Measurements from ENCODE around the gene ADSS2. TPM values are rescaled to one million over a fixed set of nuclear protein-coding genes. Genes with fewer than 3 reads are reported as not detected.

Gene ADSS2
- total RNA-seq, 4 donors from 2014 or later: 8.0 to 18.4 (median 9.9) TPM

DNA sequence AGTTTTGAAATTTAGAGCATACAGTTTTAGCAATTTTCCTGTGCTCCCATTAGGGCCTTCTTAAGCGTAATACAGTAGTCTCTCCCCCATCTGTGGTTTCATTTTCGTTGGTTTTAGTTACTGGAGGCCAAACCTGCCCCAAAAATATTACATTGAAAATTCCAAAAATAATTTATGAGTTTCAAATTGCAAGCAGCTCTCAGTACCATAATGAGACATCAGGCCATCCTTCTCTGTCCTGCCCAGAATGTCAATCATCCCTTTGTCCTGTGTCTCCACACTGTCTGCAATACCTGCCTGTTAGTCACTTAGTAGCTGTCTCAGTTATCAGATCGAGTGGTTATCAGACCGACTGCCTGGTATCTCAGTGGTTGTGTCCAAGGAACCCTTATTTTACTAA is 45.4 kb downstream of the ADSS2 start:
- H3K36me3 ChIP-seq: peaks cover 2 to 43% of the 10 kb centered on the region in 2 donors
- no peaks in the 10 kb centered on the region for H3K27me3 ChIP-seq
- no peak overlapping the region for H3K27ac ChIP-seq
- ATAC-seq (no peak), DNase-seq (no peak)
- intact Hi-C loops (cut with DNase I; ENCODE audit: low total_unique reads): no loop called here
- in situ Hi-C loops (cut with MboI; ENCODE audit: low sequenced_read_pairs in 4 of 4): no loop called here
- no peak overlapping the region for H3K4me3 ChIP-seq
- no peaks in the 10 kb centered on the region for H3K4me1 ChIP-seq
- TF ChIP-seq POLR2A (IDR thresholded peaks at IDR 0.05): no peak
- TF ChIP-seq, protein P1, sequence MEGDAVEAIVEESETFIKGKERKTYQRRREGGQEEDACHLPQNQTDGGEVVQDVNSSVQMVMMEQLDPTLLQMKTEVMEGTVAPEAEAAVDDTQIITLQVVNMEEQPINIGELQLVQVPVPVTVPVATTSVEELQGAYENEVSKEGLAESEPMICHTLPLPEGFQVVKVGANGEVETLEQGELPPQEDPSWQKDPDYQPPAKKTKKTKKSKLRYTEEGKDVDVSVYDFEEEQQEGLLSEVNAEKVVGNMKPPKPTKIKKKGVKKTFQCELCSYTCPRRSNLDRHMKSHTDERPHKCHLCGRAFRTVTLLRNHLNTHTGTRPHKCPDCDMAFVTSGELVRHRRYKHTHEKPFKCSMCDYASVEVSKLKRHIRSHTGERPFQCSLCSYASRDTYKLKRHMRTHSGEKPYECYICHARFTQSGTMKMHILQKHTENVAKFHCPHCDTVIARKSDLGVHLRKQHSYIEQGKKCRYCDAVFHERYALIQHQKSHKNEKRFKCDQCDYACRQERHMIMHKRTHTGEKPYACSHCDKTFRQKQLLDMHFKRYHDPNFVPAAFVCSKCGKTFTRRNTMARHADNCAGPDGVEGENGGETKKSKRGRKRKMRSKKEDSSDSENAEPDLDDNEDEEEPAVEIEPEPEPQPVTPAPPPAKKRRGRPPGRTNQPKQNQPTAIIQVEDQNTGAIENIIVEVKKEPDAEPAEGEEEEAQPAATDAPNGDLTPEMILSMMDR (IDR thresholded peaks at IDR 0.05 in 4 of 5, conservative IDR thresholded peaks at IDR 0.05 in 1 of 5): no peak
- H3K9me3 ChIP-seq: peaks cover 0 to 4% (median 3%) of the 10 kb centered on the region in 3 donors

DNA sequence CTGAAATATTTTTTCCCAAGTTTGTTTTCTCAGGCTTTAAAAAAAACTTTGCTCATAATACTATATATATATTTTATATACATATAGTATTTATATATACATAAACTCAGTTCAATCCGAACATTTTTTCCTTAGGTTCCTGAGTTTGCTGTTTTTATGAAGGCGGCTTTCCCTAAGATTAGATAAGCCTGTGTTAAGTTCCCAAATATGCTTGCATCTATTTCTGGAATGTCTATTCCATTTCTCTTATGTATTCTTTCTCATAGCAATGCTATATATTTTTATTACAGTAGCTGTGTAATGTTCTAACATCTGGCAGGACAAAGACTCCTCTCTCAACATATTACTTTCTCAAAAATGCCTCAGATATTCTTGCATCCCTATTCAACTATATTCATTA is 45.9 kb downstream of the ADSS2 start:
- DNase-seq (no peak), ATAC-seq (no peak)
- Histone ChIP-seq H3K4me3 (no peak overlapping the region), H3K27me3 (no peaks in the 10 kb centered on the region), H3K9me3 (peaks cover 0 to 8% (median 7%) of the 10 kb centered on the region in 3 donors), H3K4me1 (no peaks in the 10 kb centered on the region), H3K27ac (no peak overlapping the region), H3K36me3 (peaks cover 2 to 43% of the 10 kb centered on the region in 2 donors)
- intact Hi-C loops (cut with DNase I; ENCODE audit: low total_unique reads): no loop called here
- in situ Hi-C loops (cut with MboI; ENCODE audit: low sequenced_read_pairs in 4 of 4): no loop called here
- no peak for TF ChIP-seq POLR2A (IDR thresholded peaks at IDR 0.05)
- TF ChIP-seq, protein P1 (IDR thresholded peaks at IDR 0.05 in 4 of 5, conservative IDR thresholded peaks at IDR 0.05 in 1 of 5): no peak

DNA sequence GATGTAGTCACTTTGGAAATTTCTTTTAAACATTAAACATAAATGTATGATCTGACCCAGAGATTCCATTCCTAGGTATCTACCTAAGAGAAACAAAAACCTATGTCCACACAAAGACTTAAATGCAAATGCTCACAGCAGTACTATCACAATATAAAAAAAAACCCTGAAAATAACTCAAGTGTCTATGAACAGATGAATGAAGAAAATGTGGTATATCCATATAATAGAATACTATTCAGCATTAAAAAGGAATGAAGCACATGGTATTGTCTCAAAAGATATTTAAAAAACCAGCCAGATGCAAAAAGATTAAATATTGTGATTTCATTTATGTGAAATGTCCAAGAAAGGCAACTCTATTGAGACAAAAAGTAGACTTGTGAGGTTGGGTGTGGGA is 48.3 kb downstream of the ADSS2 start:
- H3K36me3 ChIP-seq: peaks cover 2 to 30% of the 10 kb centered on the region in 2 donors

DNA sequence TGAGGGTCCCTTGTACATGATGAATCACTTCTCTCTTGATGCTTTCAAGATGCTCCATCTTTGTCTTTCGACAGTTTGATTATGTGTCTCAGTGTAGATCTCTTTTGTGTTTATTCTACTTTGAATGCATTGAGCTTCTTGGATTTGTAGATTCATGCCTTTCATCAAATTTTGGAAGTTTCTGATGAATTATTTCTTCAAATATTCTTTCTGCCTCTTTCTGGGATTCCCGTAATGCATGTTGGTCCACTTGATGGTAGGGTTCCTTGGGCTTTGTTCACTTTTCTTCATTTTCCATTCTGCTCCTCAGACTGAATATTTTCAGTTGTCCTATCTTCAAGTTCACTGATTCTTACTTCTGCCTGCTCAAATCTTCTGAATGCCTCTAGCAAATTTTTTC is 50.7 kb downstream of the ADSS2 start:
- H3K27ac ChIP-seq: no peak overlapping the region
- ATAC-seq (no peak), DNase-seq (no peak)
- TF ChIP-seq, protein P1 (IDR thresholded peaks at IDR 0.05 in 4 of 5, conservative IDR thresholded peaks at IDR 0.05 in 1 of 5): no peak
- no peak for TF ChIP-seq POLR2A (IDR thresholded peaks at IDR 0.05)
- H3K9me3 ChIP-seq: peaks cover 0 to 9% (median 7%) of the 10 kb centered on the region in 3 donors
- no peaks in the 10 kb centered on the region for H3K27me3 ChIP-seq
- H3K4me3 ChIP-seq: no peak overlapping the region
- H3K4me1 ChIP-seq: no peaks in the 10 kb centered on the region
- intact Hi-C loops (cut with DNase I; ENCODE audit: low total_unique reads) (no loop called here), in situ Hi-C loops (cut with MboI; ENCODE audit: low sequenced_read_pairs in 4 of 4) (no loop called here)
- H3K36me3 ChIP-seq: peaks cover 0 to 30% of the 10 kb centered on the region in 2 donors

More for the DNA sequence above, 48.3 kb downstream of the ADSS2 start:
- in situ Hi-C loops (cut with MboI; ENCODE audit: low sequenced_read_pairs in 4 of 4): no loop called here
- H3K4me1 ChIP-seq: no peaks in the 10 kb centered on the region
- TF ChIP-seq, protein P1 (IDR thresholded peaks at IDR 0.05 in 4 of 5, conservative IDR thresholded peaks at IDR 0.05 in 1 of 5): no peak
- no peak for TF ChIP-seq POLR2A (IDR thresholded peaks at IDR 0.05)
- DNase-seq (no peak), ATAC-seq (no peak)
- H3K4me3 ChIP-seq: no peak overlapping the region
- no peak overlapping the region for H3K27ac ChIP-seq
- no peaks in the 10 kb centered on the region for H3K27me3 ChIP-seq
- intact Hi-C loops (cut with DNase I; ENCODE audit: low total_unique reads): no loop called here
- peaks cover 0 to 9% (median 7%) of the 10 kb centered on the region in 3 donors for H3K9me3 ChIP-seq

DNA sequence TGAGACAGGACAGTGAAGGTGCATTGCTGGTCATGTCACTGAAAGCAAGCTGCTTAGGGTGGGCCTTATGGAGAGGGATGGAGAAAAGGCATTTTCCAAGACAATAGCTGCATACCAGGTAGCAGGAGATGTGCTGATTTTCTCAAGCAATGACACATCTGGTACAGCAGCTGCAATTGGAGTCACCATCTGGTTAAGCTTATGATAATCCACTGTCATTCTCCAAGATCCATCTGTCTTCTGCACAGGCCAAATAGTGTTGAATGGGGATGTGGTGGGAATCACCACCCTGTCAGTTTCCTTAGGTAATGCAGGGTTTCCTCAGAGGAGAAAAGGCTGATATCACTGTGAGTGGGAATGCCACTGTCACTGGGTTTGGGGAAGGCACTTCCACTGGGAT is 54.6 kb downstream of the ADSS2 start:
- DNase-seq (no peak), ATAC-seq (no peak)
- Histone ChIP-seq H3K36me3 (peaks cover 0 to 14% of the 10 kb centered on the region in 2 donors), H3K4me1 (no peaks in the 10 kb centered on the region), H3K27me3 (no peaks in the 10 kb centered on the region), H3K9me3 (peaks cover 0 to 9% (median 6%) of the 10 kb centered on the region in 3 donors), H3K4me3 (no peak overlapping the region), H3K27ac (no peak overlapping the region)
- in situ Hi-C loops (cut with MboI; ENCODE audit: low sequenced_read_pairs in 4 of 4): no loop called here
- TF ChIP-seq, protein P1 (IDR thresholded peaks at IDR 0.05 in 4 of 5, conservative IDR thresholded peaks at IDR 0.05 in 1 of 5): no peak
- TF ChIP-seq POLR2A (IDR thresholded peaks at IDR 0.05): no peak
- intact Hi-C loops (cut with DNase I; ENCODE audit: low total_unique reads): no loop called here
